ENCODE measurements around the gene SCG5. TPM values are rescaled to one million over a fixed set of nuclear protein-coding genes. Genes with fewer than 3 reads are reported as not detected.

The SCG5 gene
- total and polyA plus RNA-seq, 2 donors (not counting 3 experiments of a cell fraction or from before 2014, with no cell fraction given) = 3.3 to 3.9 TPM

GRCh38 chr15:32652178-32652577, 10.7 kb downstream of the SCG5 start:
- no peak overlapping the region for H3K4me2 ChIP-seq (ENCODE audit: insufficient read depth, low read length)
- no peak for TF ChIP-seq MAX (IDR thresholded peaks at IDR 0.05; ENCODE audit: insufficient read depth, insufficient read length)
- no peak for TF ChIP-seq MYC (IDR thresholded peaks at IDR 0.05; ENCODE audit: low read depth, low read length)
- no peak for TF ChIP-seq POLR2AphosphoS5 (IDR thresholded peaks at IDR 0.05; ENCODE audit: insufficient read depth, low read depth, low read length)
- intact Hi-C loops (cut with micrococcal nuclease) (no loop called here), dilution Hi-C loops (cut with MboI; ENCODE audit: extremely low pct_ligation_motif_present, low sequenced_read_pairs) (no loop called here)
- H3K9ac ChIP-seq (replicated peaks; ENCODE audit: extremely low read depth, insufficient read depth, low read length) = no peak overlapping the region
- H3K4me3 ChIP-seq (replicated peaks in 1 of 3; ENCODE audit: insufficient read depth in 1 of 3, low read depth in 1 of 3, low read length in 3 of 3) = no peak overlapping the region
- no peaks in the 10 kb centered on the region for H3K36me3 ChIP-seq (ENCODE audit: control insufficient read depth in 2 of 2, extremely low read depth in 1 of 2, insufficient read depth in 2 of 2, low read length in 2 of 2)
- DNase-seq (ENCODE audit: low read depth, low spot score) = no peak
- ChIA-PET CTCF (interaction anchor here (1.0 kb wide), 1 partner anchor 10 kb away, joined by 6 read pairs; no protein-coding TSS in a partner anchor), POLR2A (no interaction called here)
- BruUV-seq (replicated peaks) = no TSS peak
- no peaks in the 10 kb centered on the region for H3K27me3 ChIP-seq (ENCODE audit: control insufficient read depth in 2 of 2, insufficient read depth in 2 of 2, low read length in 2 of 2)
- no peak for FAIRE-seq
- peaks cover 9% of the 10 kb centered on the region for H3K4me1 ChIP-seq (ENCODE audit: control insufficient read depth, extremely low read depth, insufficient read depth, low read length)
- H3K9me3 ChIP-seq (replicated peaks; ENCODE audit: control insufficient read depth, insufficient read depth, low read length) = no peaks in the 10 kb centered on the region
- H2AFZ ChIP-seq (ENCODE audit: low read depth, low read length) = no peak overlapping the region
- no peaks in the 10 kb centered on the region for H3K79me2 ChIP-seq (ENCODE audit: control insufficient read depth, insufficient read depth, low read length)
- no peak overlapping the region for H3K27ac ChIP-seq (ENCODE audit: insufficient read depth, low read depth, low read length)
- no peaks in the 10 kb centered on the region for H3K9me1 ChIP-seq (replicated peaks; ENCODE audit: control insufficient read depth, extremely low read depth, insufficient read depth, low read length)
- H4K20me1 ChIP-seq (replicated peaks; ENCODE audit: control insufficient read depth, extremely low read depth, insufficient read depth, low read length) = no peaks in the 10 kb centered on the region

- ChIA-PET CTCF (interaction anchor here (0.9 to 9.5 kb wide), 7 partner anchors 178 to 342 kb away, joined by 3 to 226 read pairs (median 4); no protein-coding TSS in a partner anchor), POLR2A (no interaction called here)
- H3K9me3 ChIP-seq (replicated peaks; ENCODE audit: control insufficient read depth, insufficient read depth, low read length) = no peaks in the 10 kb centered on the region
- DNase-seq (ENCODE audit: low read depth, low spot score) = no peak
- H3K4me1 ChIP-seq (ENCODE audit: control insufficient read depth, extremely low read depth, insufficient read depth, low read length) = peaks cover 7% of the 10 kb centered on the region
- no peak for TF ChIP-seq GATA2 (IDR thresholded peaks at IDR 0.05; ENCODE audit: insufficient read depth, insufficient read length, low read depth, low read length)
- no TSS peak for BruUV-seq (replicated peaks)
- dilution Hi-C loops (cut with MboI; ENCODE audit: extremely low pct_ligation_motif_present, low sequenced_read_pairs) (no loop called here), intact Hi-C loops (cut with micrococcal nuclease) (no loop called here)
- FAIRE-seq = no peak
- no peak overlapping the region for H2AFZ ChIP-seq (ENCODE audit: low read depth, low read length)
- H3K36me3 ChIP-seq (ENCODE audit: control insufficient read depth in 2 of 2, extremely low read depth in 1 of 2, insufficient read depth in 2 of 2, low read length in 2 of 2) = peaks cover 0 to 2% of the 10 kb centered on the region in 2 experiments
- no peak overlapping the region for H3K4me3 ChIP-seq (replicated peaks in 1 of 3; ENCODE audit: insufficient read depth in 1 of 3, low read depth in 1 of 3, low read length in 3 of 3)
- no peak overlapping the region for H3K27ac ChIP-seq (ENCODE audit: insufficient read depth, low read depth, low read length)
- no peak overlapping the region for H3K4me2 ChIP-seq (ENCODE audit: insufficient read depth, low read length)
- no peaks in the 10 kb centered on the region for H3K27me3 ChIP-seq (ENCODE audit: control insufficient read depth in 2 of 2, insufficient read depth in 2 of 2, low read length in 2 of 2)
- no peaks in the 10 kb centered on the region for H4K20me1 ChIP-seq (replicated peaks; ENCODE audit: control insufficient read depth, extremely low read depth, insufficient read depth, low read length)
- no peaks in the 10 kb centered on the region for H3K79me2 ChIP-seq (ENCODE audit: control insufficient read depth, insufficient read depth, low read length)
- H3K9me1 ChIP-seq (replicated peaks; ENCODE audit: control insufficient read depth, extremely low read depth, insufficient read depth, low read length) = no peaks in the 10 kb centered on the region
- H3K9ac ChIP-seq (replicated peaks; ENCODE audit: extremely low read depth, insufficient read depth, low read length) = no peak overlapping the region
Measured at GRCh38 chr15:32656091-32656490, 14.6 kb downstream of the SCG5 start.
